ENCODE measurements around the gene NAT10. TPM values are rescaled to one million over a fixed set of nuclear protein-coding genes. Genes with fewer than 3 reads are reported as not detected.

Gene NAT10
- total RNA-seq, 2 experiments from 2014 or later, result 91.0 to 93.3 TPM

DNA sequence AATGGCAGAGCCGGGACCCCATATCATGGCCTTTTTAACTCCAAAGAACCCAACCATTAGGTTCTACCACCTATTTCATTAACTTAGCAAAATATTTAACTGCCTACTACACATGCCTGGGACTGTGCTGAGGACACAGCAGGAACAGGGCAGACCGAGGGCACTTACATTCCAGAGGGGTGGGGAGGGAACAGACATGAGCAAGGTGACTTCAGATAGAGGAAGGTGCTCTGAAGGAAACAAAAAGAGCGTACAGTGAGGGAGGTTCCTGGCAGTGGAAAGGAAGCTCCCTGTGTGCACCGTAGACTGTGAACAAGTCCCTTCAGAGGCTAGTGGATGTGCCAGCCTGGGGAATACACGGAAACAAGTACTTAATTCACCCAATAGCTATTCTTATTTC lies 82.8 kb downstream of the NAT10 start:
- Mint-ChIP-seq H3K4me1 (ENCODE audit: low read depth) (peaks cover 10% of the 10 kb centered on the region), H3K9me3 (no peaks in the 10 kb centered on the region), H3K36me3 (ENCODE audit: low read depth) (no peaks in the 10 kb centered on the region), H3K27me3 (ENCODE audit: low read depth) (no peaks in the 10 kb centered on the region), H3K27ac (no peak overlapping the region), H3K4me3 (no peak overlapping the region)
- CTCF ChIA-PET, result interaction anchor here (0.7 to 5.8 kb wide), 2 partner anchors 14 to 16 kb away, joined by 3 to 29 read pairs; no protein-coding TSS in a partner anchor
- intact Hi-C loops (cut with micrococcal nuclease), result no loop called here
- DNase-seq, result no peak

- DNase-seq, result no peak
- CTCF ChIA-PET, result no interaction called here
- H3K27me3 Mint-ChIP-seq (ENCODE audit: low read depth), result no peaks in the 10 kb centered on the region
- intact Hi-C loops (cut with micrococcal nuclease), result no loop called here
- no peaks in the 10 kb centered on the region for H3K36me3 Mint-ChIP-seq (ENCODE audit: low read depth)
- H3K4me1 Mint-ChIP-seq (ENCODE audit: low read depth), result peaks cover 10% of the 10 kb centered on the region
- H3K9me3 Mint-ChIP-seq, result no peaks in the 10 kb centered on the region
- no peak overlapping the region for H3K27ac Mint-ChIP-seq
- H3K4me3 Mint-ChIP-seq, result no peak overlapping the region
Observed at GRCh38 chr11:34189191-34189590, 83.8 kb downstream of the NAT10 start.

- H3K27ac Mint-ChIP-seq, result no peak overlapping the region
- H3K4me3 Mint-ChIP-seq, result no peak overlapping the region
- no peaks in the 10 kb centered on the region for H3K9me3 Mint-ChIP-seq
- CTCF ChIA-PET, result interaction anchor here (0.6 to 1.0 kb wide), 2 partner anchors 12 to 71 kb away, joined by 3 to 6 read pairs; no protein-coding TSS in a partner anchor
- no peaks in the 10 kb centered on the region for H3K36me3 Mint-ChIP-seq (ENCODE audit: low read depth)
- no peaks in the 10 kb centered on the region for H3K27me3 Mint-ChIP-seq (ENCODE audit: low read depth)
- no peak for DNase-seq
- peaks cover 10% of the 10 kb centered on the region for H3K4me1 Mint-ChIP-seq (ENCODE audit: low read depth)
- intact Hi-C loops (cut with micrococcal nuclease), result no loop called here
Observed at GRCh38 chr11:34190192-34191139, 85.0 kb downstream of the NAT10 start.

DNA sequence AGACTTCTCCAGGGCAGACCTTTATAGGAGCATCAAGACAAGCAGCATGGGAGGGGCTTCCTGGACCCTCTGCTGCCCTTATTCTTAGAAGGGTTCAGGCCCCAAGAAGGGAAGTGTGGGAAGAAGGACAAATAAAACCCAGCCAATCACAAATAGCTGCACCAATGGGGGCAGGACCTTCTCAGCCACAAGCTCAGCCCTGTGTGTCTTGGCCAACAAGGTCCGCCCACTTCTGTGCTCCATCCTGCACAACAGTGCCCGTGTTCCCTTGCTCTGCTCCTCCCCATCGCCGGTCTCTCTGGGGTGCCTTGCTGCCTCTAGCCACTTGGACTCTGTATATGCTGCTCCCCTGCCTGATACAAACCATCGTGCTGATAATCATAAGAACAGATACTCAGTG lies 86.1 kb downstream of the NAT10 start:
- H3K27me3 Mint-ChIP-seq (ENCODE audit: low read depth), result no peaks in the 10 kb centered on the region
- CTCF ChIA-PET, result interaction anchor here (0.6 to 1.0 kb wide), 2 partner anchors 13 to 196 kb away, joined by 3 read pairs; no protein-coding TSS in a partner anchor
- peaks cover 10% of the 10 kb centered on the region for H3K4me1 Mint-ChIP-seq (ENCODE audit: low read depth)

GRCh38 chr11:34192481-34193401 lies 87.3 kb downstream of the NAT10 start:
- Mint-ChIP-seq H3K4me3 (no peak overlapping the region), H3K27ac (no peak overlapping the region), H3K9me3 (no peaks in the 10 kb centered on the region), H3K27me3 (ENCODE audit: low read depth) (no peaks in the 10 kb centered on the region), H3K36me3 (ENCODE audit: low read depth) (no peaks in the 10 kb centered on the region), H3K4me1 (ENCODE audit: low read depth) (peaks cover 10% of the 10 kb centered on the region)
- intact Hi-C loops (cut with micrococcal nuclease), result no loop called here
- DNase-seq, result peak; percentile 51
- CTCF ChIA-PET, result no interaction called here

More for the DNA sequence above, 86.1 kb downstream of the NAT10 start:
- Mint-ChIP-seq H3K27ac (no peak overlapping the region), H3K36me3 (ENCODE audit: low read depth) (no peaks in the 10 kb centered on the region), H3K9me3 (no peaks in the 10 kb centered on the region), H3K4me3 (no peak overlapping the region)
- DNase-seq, result no peak
- intact Hi-C loops (cut with micrococcal nuclease), result no loop called here

GRCh38 chr11:34194576-34195335 lies 89.3 kb downstream of the NAT10 start:
- intact Hi-C loops (cut with micrococcal nuclease), result no loop called here
- no peaks in the 10 kb centered on the region for H3K9me3 Mint-ChIP-seq
- no peaks in the 10 kb centered on the region for H3K27me3 Mint-ChIP-seq (ENCODE audit: low read depth)
- H3K4me1 Mint-ChIP-seq (ENCODE audit: low read depth), result peaks cover 9% of the 10 kb centered on the region
- CTCF ChIA-PET, result interaction anchor here (1.0 kb wide), 1 partner anchor 85 kb away, joined by 3 read pairs; no protein-coding TSS in a partner anchor
- no peak overlapping the region for H3K27ac Mint-ChIP-seq
- no peak for DNase-seq
- H3K4me3 Mint-ChIP-seq, result no peak overlapping the region
- no peaks in the 10 kb centered on the region for H3K36me3 Mint-ChIP-seq (ENCODE audit: low read depth)

Other genes starting within 250 kb of the NAT10 start
- not detected for gene LMO2, start 213.6 kb upstream of the NAT10 start, total RNA-seq
- 100 to 1,000 TPM; 274 to 289 TPM for gene CAPRIN1, start 53.9 kb upstream of the NAT10 start, total RNA-seq